ENCODE data around the gene ZNF608.

The ZNF608 gene

DNA sequence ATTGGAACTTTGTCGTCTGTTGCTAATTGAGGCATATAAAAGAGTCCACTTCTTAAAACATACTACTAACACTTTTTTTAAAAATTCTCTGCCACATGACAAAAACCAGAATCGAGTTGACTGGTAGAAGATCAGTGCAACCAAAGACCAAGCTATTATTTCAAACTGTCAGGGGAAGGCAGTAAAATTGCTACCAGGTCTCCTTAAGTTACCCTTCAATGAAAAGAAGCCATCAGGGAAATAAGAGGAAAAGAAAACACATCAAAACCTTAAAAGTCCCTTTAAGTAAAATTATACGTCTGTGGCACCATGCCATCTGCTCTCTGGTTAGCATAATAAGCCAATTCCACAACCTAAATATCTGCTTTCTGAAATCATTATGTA is 9.6 kb downstream of the ZNF608 start:
- no peak for FAIRE-seq

DNA sequence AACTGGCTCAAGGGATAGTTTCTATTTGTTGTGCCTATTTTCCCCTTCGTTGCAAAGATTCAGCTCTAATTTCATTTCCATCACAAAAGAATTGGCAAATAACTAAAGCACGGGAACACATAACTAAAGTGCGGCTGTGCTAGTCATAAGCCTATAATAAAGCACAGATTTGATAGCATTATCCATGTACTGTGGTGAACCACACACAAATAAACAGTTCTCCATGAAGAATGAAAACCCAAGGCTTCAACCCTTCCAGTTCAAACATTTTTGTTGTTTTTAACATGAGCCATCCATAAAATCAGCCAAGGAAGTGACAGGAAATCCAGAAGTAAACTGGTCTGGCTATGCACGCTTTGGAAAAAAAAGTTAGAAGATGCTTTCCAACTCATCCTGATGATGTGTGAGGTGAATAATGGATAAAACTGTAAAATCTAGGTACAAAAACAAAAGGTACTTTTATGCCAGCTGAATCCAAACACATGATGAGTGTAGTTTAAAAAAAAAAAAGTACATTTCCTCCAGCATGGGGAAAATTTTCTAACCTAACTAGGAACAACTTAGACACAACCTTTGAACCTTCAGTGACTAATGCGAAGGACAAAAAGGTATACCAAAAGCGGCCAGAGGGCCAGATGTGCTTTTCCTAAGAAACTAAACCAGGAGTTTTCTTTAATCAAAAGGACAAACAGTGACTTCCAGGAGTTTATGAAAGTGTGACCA is 10.2 kb downstream of the ZNF608 start:
- no peak for FAIRE-seq

DNA sequence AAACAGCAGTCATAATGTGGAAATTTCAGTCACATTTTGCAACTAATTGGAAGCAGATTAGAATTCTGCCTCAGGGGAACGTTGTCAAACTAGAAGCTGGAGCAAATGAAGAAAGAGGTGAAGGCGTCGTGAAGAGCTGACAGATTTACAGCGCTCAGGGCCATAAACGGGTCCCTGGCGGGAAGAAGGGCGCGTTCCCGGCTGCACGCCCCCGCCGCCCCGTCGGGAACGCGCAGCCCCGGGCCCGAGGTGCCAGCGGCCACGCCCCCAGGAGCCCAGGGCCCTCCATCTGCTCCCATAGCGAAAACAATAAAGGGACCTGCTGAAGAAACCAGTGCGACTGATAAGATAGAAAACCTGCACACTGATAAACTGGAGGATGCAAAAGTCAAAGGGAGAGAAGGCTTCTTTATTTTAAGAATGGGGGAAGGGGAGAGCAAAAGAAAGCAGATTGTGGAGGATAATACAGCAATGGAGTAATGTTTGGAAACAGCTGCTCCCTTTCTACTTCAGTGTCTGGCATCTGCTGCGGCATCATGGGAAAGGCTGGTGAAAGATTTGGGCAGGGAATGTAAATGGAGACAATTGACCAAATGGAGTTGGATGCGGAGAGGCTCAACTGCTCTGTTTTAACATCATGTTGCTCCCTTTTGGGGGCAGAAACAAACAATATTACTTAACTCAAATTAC is 11.1 kb downstream of the ZNF608 start:
- FAIRE-seq: no peak

DNA sequence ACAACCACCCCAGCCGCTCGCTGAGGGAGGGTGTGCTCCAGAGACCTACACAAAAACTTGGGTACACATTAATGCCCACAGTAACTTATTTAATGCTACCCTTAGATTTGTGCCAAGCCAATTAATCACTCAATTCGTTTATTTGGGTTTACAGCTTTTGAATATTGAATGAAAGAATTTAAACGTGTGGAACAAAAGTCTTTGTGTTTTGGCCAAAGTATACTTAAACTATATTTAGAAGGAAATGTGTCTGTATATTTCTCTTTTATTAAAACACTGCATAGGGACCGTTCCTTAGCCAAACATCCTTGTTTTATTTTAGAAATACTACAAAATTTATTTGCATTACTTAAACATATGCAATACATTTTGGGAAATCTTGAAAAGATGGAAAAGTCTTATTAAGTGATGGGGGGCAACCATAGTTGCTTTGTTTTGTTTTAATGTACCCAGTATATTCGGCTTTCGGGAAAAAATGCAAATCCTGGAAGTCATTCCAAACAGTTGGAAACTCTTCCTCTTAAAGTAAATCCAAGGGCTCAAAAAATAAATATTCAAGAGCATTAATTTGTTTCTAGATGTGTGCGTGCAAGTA is 11.8 kb downstream of the ZNF608 start:
- no peak for FAIRE-seq

DNA sequence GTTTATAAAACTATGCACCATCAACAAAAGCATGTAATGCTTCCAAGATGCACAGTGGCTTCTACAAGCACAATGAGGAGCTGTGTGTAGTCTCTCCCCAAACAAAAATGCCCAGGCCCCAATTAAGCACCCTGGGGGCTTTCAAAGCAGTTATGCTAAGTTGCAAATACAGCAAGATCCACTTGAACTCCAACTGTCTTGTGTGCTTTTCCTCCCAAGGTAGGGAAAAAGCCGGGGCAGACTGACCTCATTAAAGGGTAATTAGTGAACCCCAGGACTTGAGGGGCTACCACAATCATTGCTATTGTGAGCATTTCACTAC is 13.1 kb downstream of the ZNF608 start:
- no peak for FAIRE-seq

DNA sequence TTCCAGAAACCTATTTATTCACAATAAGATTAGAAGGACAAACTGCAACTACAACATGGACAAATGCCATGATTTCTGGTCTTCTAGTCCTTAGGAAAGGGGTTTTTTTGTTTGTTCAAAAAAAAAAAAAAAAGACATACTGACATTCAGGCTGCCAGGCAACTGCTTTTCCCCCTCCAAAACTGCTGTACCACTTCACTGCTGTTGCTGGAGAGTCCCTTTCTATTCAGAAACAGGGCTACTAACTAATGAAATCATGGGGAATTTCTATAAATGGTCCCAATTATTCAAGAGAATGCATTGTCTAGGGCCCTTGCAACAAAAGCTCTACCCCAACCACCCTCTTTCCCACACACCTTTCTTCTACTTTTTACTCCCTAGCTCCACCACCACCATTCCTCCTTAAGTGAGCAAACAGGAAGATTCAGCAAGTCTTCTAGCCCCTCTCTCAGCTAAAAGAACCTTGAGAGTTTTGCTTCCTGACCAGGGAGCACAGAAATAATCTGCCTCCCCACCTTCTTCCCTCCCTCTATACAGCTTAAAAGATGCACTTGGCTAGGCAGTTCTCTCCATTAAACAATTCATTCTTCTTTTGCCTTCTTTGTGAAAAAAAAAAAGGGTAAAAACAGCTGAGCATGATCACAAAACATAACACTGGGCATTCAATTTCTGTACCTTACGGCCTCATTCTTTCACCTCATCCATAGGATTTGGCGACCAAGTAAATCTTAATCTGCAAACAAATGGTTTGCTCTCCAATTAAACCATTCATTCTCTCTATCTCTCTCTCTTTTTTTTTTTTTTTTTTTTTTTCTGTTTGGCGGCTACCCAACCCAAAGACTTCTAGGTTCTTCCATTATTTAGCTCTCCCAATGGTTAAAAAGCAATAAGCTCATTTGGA is 13.8 kb downstream of the ZNF608 start:
- no peak for FAIRE-seq

DNA sequence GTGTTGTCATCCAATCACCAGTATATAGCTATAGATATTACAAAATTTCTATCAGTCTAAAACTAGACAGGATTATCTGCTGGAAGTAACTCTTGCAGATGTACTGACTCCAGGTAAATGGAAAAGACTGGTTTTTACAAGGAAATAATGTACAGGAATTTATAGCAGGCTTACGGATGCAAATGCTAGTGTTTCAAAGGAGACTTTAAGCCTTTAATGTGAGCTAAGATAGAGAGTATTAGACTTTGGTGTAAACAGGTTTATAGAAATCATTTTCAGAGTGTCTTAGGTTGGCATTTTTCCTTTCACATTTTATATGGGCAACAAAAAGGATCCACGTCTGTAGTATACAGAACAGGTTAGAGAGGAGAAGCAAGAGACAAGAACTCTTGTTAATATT is 16.1 kb downstream of the ZNF608 start:
- FAIRE-seq: no peak

DNA sequence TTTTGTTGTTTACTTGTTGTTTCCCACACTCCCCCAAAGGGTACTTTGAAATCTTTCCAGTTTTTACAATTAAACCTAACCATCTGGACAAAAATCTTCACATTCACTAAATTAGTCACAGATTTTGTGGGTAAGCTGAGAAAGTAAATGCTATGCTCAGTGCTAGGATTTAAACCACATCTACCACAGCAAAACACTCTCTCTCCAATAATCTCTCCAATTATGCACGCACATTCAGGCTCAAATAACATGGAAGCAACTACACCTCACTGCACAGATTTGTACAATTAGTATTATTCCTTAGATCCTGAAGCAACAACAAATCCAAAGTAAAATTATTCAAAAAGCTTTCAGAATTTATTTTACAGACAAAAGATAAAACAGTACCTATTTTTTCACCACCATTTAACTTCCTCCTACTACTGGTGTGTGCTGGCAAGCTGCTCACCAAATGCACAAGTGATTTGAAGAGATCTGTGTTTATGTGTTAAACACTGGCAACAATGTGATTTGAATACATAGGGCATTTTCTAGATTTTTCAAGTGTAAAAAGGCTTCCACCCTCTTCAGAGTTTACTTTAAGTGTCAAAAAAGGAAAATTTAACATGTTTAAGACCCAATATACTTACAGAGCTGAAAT is 16.6 kb downstream of the ZNF608 start:
- no peak for FAIRE-seq

DNA sequence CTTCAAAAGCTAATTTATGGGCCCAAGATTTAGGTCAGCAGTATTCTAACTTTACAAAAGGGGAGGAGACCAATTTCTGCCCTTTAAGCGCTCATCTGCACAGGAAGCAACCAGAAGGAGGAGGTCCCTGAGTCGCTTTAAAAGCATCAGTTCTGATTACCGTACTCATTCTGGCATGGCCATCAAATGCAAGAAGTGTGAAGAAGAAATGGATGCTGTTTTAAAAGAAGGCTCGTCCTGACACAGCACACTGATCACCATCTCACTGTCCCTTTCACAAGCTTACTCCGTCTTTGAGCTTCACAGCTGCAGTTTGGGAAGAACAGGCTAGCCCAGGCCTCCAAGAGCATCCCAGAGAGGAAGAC is 17.5 kb downstream of the ZNF608 start:
- no peak for FAIRE-seq

DNA sequence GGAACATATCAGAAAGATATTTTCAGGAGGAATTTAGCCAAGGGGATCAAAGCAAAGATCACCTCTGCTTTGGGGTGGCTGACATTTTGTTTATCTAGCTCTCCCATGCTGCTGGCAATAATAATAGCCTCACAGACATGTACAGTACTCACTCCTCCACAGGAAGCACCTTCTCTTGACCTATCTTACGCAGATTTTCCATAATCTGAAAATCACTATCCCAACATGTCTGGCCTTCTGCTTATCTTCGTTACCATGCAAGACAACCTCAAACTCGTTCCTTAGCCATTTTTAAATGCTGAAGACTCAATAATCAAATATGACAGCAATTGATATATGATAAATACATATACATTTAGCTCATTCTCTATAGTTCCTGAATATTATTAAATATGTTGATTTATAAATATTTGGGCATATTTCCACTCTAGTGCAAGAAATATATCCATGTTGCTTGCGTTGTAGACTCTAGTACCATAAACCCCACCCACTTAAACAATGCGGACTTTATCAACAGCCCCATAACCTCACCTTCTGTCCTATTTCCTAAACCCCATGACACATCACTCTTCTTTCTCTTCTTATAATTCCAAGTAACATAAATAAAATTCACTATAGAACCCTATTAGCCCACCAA is 18.0 kb downstream of the ZNF608 start:
- no peak for FAIRE-seq

DNA sequence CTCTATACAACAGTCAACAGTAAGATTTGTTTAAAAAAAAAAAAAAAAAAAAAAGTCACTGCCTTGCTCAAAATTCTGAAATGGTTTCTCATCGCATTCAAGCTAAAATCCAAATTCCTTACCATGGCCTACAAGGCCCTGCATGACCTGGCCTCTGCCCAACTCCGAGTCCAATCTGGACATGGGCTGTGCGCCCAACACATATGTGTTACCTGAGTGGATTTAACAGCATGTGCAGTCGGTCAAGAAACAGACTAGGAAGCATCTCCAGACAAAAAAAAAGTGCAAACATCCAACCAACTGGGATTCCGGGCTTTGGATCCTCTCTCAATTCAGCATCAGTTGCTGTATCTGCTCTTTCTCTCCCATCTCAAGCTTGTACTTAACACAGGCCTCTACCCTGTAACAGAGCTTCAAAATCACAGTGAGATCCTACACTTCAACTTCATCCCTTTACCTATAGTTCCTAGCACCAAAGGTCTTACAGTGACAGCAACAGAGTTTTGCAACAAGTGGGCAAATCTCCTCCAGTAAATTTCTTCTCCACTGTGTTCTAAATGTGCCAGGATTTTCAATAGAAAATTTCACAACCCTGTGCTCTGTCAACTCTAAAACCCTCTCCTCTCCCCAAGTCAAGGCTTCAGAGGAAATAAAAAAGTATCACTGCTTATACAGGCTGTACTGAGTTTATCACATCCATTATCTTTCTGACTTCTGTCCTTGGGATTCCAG is 19.6 kb downstream of the ZNF608 start:
- FAIRE-seq: no peak

DNA sequence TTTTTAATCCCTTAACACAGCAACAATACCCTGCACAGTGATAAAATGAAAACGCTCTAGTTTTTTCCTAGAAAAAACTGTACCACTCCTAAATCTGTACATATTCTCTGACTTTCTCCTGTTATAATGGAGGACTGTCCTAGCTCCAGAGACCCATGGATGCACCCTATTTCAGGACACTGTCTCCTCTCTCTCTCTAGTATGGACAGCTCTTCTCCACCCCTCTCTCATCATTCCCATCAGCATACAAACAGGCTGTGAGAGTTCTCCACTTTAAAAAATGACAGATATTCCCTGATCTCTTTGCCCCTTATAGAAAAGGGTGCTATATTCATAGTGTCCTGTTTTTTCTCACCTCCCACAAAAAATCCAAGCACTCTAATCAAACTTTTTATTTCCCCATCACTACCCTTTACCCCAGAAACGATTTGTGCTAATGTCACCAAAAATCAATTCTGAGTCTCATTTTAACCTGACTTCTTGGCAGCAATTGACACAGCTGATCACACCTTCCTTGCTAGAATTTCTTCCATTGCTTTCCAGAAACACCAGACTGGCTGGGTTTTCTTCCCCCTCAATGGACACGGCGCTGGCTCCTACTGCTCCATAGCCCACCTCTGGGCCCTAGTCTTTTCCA is 20.7 kb downstream of the ZNF608 start:
- FAIRE-seq: no peak

DNA sequence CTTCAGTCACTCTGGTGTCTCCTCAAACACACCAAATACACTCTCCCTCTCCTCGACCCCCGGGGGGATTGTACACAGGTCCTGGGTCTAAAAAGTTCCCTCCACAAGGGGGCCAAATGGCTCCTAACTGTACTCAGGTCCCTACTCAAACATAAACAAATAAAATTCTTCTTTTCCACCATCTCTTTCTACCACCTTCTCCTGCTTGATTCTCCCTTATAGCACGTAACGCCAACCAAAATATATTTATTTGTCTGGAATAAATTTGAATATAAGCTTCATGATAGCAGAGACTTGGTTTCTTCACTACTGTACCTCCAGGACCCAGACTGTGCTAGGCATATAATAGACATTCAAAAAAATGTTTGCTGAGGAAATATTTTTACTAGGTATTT is 21.4 kb downstream of the ZNF608 start:
- FAIRE-seq: no peak

DNA sequence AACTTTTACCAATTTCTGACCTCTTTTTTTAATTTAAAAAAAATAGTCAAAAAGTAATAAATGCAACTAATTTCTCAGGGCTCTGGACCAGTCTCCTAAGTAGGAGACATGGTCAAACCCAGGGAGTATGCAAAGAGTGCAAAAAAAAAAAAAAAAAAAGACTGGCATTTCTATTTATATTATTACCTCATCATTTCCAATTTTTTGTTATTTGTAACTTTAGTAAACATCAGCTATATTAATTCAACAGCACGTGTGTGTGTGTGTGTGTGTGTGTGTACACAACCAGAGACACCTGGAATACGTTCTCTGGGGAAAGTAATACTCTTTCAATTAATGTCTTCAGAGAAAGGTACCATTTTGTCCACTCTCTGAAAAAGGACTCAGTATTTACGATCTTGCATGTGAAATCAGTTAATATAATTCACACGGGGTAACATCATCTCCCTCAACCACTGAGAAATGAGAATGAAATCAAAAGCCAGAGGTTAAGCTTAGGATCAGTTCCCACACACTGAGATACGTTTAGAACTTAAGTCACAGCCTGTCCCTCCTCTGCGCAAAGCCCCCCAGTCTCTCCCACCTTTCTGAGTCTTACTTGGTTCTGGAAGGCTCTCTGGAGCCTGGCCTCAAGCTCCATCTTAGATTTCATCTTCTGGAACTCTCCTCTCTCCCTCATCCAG is 21.9 kb downstream of the ZNF608 start:
- no peak for FAIRE-seq

DNA sequence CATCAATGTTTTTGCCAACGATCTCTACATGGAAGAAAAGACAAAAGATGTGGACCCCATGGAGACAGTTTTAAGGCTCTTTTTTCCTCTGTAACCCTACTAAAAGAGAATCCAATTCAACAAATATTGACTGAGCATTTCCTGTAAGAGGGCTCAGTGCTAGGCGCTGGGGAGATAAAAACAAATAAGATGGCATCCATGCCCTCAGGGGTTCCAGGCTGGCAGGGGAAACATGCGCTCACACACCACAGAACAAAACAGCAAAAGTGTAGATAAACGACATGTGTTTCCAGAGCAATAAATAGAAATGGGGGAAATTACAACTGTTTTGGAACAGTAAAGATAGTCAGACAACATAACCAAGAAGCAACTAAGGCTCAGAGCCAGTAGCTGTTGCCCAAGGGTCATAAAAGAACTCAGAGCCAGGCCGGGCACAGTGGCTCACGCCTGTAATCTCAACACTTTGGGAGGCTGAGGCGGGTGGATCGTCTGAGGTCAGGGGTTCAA is 25.2 kb downstream of the ZNF608 start:
- FAIRE-seq: no peak

DNA sequence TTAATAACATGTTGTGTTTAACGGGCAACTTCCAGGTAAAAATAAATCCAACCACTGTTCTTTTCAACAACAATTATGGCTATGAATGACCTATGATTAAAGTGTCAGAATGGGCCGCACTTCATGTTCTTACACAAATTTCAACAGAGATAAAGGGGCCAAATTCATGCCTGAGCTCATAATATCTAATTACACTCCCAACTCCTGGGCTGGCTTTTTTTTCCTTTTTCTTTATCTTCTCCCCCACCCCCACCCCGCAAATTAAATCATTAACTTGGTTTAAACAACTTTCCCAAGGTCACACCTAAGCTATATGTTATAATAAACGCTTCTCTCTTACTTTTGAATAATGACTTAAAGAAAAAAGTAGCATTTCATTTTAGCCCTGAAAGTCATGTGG is 25.8 kb downstream of the ZNF608 start:
- no peak for FAIRE-seq

DNA sequence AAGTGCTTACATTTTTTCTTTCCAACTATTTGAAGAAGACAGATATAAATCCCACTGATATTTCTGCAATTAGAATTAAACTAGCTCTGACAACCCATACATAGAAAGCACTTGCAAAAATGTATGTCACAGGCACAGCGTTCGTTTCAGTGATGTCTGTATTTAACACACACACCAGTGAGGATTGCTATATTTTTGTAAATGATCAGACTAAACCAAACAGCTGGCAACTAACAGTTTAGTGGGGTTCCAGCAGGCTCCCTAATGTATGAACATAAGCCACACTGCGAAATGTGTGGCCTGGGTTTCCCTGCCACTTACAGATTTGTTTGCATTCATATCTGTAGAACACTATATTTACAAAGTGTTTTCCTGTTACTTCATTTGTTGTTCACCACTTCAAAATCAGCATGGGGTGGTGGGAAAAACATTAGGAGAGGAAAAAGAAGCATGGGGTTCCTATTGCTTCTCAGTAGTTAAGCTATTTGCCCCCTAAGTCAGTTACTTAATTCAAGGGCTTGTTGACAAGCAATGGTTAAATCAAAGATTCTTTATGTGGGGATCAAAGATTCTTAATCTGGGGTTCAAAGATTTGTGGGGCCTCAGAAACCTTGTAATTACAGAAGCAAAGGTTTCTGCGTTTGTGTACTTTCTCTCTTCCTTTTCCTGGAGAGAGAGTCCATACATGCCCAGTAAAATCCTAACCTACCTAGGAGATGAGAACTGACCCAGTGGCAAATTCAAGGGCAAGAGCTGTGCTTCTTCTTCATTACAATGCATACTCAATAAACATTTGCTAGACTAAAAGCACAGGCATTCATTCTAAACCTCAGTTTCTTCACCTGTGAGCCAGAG is 27.1 kb downstream of the ZNF608 start:
- no peak for FAIRE-seq

DNA sequence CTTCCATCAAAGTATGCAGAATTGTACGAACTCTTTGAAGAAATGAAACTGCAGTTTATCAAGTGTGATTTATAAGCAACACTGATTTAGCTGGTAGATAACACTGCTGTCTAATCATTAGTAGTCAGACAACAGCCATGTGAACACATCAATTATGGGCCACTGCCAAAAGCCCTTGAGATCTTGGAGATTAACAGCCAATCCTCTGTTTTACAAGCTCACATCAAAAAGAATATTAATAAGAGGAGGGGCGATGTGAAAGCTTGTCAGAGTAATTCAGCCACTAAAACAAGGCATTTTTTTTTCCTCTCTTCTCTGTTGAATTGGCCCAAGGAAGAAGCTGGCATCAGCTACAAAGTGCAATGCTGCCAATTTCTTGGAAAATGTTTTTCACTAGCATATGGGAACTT is 28.1 kb downstream of the ZNF608 start:
- no peak for FAIRE-seq

DNA sequence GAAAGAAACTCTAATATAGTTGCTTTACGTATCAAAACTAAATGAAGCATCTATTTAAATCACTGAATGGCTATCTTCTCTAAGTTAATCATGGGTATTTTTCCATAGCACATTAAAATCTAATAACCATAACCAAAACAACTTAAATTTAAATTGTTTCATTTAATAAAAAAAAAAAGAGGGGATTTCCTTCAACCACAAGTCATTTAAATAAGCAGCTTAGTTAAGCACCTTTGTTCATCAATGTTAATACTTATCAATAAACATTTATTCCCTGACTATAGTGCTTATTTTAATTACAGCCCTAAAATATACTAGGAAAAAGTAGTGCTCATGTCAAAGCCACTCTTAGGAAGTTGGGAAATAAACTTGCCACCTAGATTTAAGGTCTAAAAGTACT is 30.3 kb downstream of the ZNF608 start:
- no peak for FAIRE-seq

Data from endometrium (tissue), 2 donors.